Suprapubic skin (tissue), 4 donors: Measurements from ENCODE around the gene DPY19L3.

Experiments used
- CTCF ChIP-seq, 2 donors: fragments of 200-600 bp in 1 of 2; fragments of 450-650 bp in 1 of 2; sonication (generic) in 1 of 2; IDR thresholded peaks; one replicate each; pipeline ENCODE4 v1.5.1; 2016 to 2019; ENCODE audit warnings: antibody characterized with exemption in 2 of 2, mild to moderate bottlenecking in 1 of 2, moderate library complexity in 1 of 2
- POLR2A ChIP-seq, 2 donors: fragments of 450-650 bp; IDR thresholded peaks; one replicate each; pipeline ENCODE4 v1.6.1; 2017; ENCODE audit warnings: antibody characterized with exemption in 2 of 2, mild to moderate bottlenecking in 2 of 2, moderate library complexity in 2 of 2
- POLR2AphosphoS5 ChIP-seq, 3 donors: sonication (generic); formaldehyde crosslinking; IDR thresholded peaks; one replicate each; pipeline ENCODE4 v1.6.1; 2017; ENCODE audit warnings: antibody characterized with exemption in 3 of 3

- TF ChIP-seq CTCF (IDR thresholded peaks at IDR 0.05) (no peak), POLR2AphosphoS5 (IDR thresholded peaks at IDR 0.05) (no peak), POLR2A (IDR thresholded peaks at IDR 0.05) (no peak)
Observed at GRCh38 chr19:32526895-32527294, 121.3 kb downstream of the DPY19L3 start.
